GM18498 (cell line): ENCODE measurements around the gene PAK5.

Experiments
- ATAC-seq: cut with Tn5 transposase; IDR thresholded peaks from one replicate; pipeline ENCODE4 v1.9.1; 2021; ENCODE audit warnings: mild to moderate bottlenecking, moderate library complexity; ENCODE audit not compliant: unreplicated experiment

PAK5 gene

GRCh38 chr20:9626357-9626756, 212.5 kb downstream of the PAK5 start:
- ATAC-seq, result no peak

- no peak for ATAC-seq
Measured at GRCh38 chr20:9617940-9618339, 220.9 kb downstream of the PAK5 start.

- ATAC-seq, result peak; percentile 45
Measured at GRCh38 chr20:9616833-9617461, 221.9 kb downstream of the PAK5 start.

- ATAC-seq, result peak; percentile 17
Measured at GRCh38 chr20:9616455-9616805, 222.4 kb downstream of the PAK5 start.

- peak; percentile 98 for ATAC-seq
Measured at GRCh38 chr20:9615766-9616454, 223.0 kb downstream of the PAK5 start.

- no peak for ATAC-seq
Measured at GRCh38 chr20:9615118-9615517, 223.8 kb downstream of the PAK5 start.

- ATAC-seq, result no peak
Measured at GRCh38 chr20:9613871-9614270, 225.0 kb downstream of the PAK5 start.

GRCh38 chr20:9611921-9612320, 227.0 kb downstream of the PAK5 start:
- no peak for ATAC-seq

- ATAC-seq, result no peak
Measured at GRCh38 chr20:9610665-9611064, 228.2 kb downstream of the PAK5 start.

- peak; percentile 56 for ATAC-seq
Measured at GRCh38 chr20:9609887-9610502, 228.9 kb downstream of the PAK5 start.

GRCh38 chr20:9608639-9609340, 230.1 kb downstream of the PAK5 start:
- ATAC-seq, result no peak

GRCh38 chr20:9602847-9603183, 236.1 kb downstream of the PAK5 start:
- peak; percentile 68 for ATAC-seq

GRCh38 chr20:9600562-9600961, 238.3 kb downstream of the PAK5 start:
- ATAC-seq, result no peak

GRCh38 chr20:9597547-9597946, 241.3 kb downstream of the PAK5 start:
- no peak for ATAC-seq

GRCh38 chr20:9595763-9596162, 243.1 kb downstream of the PAK5 start:
- ATAC-seq, result no peak

GRCh38 chr20:9594284-9594875, 244.5 kb downstream of the PAK5 start:
- no peak for ATAC-seq

- no peak for ATAC-seq
Measured at GRCh38 chr20:9592419-9592818, 246.5 kb downstream of the PAK5 start.

GRCh38 chr20:9591080-9591479, 247.8 kb downstream of the PAK5 start:
- no peak for ATAC-seq

- no peak for ATAC-seq
Measured at GRCh38 chr20:9590189-9590588, 248.7 kb downstream of the PAK5 start.

GRCh38 chr20:9588706-9589105, 250.2 kb downstream of the PAK5 start:
- no peak for ATAC-seq

- ATAC-seq, result no peak
Measured at GRCh38 chr20:9583151-9583550, 255.7 kb downstream of the PAK5 start.

GRCh38 chr20:9582137-9582536, 256.7 kb downstream of the PAK5 start:
- ATAC-seq, result no peak
